DMS 273 (cell line): ENCODE results near the gene POLG2.
A peak's percentile ranks its signal among the peaks of the same experiment; 100 is the strongest.
"Not testable (repeated sequence)": the region's sequence is repeated elsewhere in the genome, so short reads cannot be mapped to it uniquely, and the experiment has no call there.

Source experiments
- DNase-seq: peaks from one replicate; lab custom pipeline; 2025; ENCODE audit not compliant: unreplicated experiment; lab: John Stamatoyannopoulos, UW

Gene POLG2

GRCh38 chr17:64506201-64506575, 9.3 kb upstream of the POLG2 start, which contains the start of gene DDX5:
Gene DDX5, minus strand, starts transcription at chr17:64506289. Its CDS starts 170 bp downstream, at chr17:64506119.
- peak; percentile 99 for DNase-seq

DNA sequence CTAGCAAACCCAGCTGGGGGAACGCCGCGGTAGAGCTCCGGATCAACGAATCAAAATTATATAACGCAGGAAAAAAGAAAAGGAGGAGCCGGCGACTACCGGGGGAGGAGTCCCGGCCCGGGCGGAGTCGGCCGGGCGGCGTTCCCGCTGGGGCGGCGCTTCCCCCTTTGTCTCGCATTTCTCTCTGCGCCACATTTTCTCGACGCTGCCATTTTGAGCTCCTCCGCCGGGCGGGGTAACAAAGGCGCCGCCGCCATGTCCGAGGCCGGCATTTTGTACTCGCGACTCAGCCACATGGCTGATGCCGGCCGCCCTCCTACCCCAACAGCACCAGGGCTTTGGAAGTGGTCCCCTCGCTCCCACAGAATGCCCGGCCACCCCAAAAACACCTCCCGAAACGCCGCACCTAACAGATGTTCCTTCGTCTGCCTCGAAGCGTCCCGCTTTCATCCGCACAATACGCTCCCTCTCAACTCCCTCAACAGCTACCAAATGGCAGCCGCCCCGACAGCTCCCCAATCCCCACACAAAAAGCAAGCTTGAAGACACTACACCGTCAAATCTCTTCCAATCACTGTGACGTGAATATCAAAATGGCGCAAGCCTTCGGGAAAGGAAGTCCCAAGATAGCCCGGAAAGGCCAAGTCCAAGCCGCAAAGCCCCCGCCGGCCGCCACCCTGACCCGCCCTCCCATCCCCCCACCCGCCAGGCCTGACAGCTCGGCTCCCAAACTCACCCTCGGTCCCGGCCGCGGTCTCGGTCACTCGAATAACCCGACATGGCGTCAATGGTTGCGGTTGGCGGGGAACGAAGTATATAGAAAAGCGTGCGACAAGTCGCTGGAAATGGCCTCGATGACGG, 8.7 kb upstream of the POLG2 start:
- peak; percentile 92 for DNase-seq

DNA sequence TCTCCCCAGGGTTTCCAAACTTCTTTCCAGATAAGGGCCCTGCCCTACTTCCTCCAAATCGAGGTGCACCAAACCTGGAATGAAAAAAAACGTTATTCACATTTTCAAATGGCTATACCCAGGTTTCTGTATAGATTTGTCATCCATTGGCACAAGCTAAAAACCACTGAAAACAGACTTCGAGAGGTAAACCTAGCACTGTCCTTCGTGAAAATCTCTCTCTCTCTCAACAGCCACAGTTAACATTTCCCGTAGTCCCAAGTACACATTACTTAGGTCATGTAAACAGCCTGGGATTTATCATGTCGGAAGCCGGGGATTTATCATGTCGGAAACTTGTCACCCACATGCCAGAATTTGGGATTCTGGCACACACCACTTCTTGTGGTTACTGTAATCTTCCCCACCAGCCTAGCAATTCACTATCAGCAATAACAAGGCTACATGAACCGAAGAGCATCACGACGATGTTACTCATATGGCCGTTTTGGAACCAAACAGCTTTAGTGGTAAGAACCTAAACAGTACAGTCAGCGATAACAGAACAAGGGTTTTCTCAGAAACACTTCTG, 8.0 kb upstream of the POLG2 start:
- peak; percentile 36 for DNase-seq

GRCh38 chr17:64503821-64504768, 7.2 kb upstream of the POLG2 start:
- no peak for DNase-seq

GRCh38 chr17:64503341-64503740, 6.5 kb upstream of the POLG2 start:
- DNase-seq = no peak

DNA sequence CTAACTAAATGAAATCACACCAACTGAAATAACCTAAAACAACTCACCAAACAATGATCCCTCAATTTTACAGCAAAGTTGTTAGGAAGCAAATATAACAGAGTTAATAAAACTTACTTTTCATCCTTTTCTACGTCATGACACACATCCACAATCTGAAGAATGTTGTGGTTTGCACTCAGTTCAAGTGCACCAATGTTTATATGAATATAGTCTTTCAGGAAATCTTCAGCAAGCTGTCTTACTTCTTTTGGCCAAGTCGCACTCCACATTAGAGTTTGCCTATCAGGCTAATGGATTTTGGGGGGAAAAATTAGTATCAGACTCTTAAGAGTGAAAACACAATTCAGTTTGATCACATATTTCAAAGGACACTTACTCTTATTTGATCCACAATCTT, 6.0 kb upstream of the POLG2 start:
- DNase-seq = no peak

GRCh38 chr17:64502021-64502420, 5.2 kb upstream of the POLG2 start:
- DNase-seq = no peak

- peak; percentile 43 for DNase-seq
These were observed 4.3 kb upstream of the POLG2 start for GRCh38 chr17:64500862-64501765.

DNA sequence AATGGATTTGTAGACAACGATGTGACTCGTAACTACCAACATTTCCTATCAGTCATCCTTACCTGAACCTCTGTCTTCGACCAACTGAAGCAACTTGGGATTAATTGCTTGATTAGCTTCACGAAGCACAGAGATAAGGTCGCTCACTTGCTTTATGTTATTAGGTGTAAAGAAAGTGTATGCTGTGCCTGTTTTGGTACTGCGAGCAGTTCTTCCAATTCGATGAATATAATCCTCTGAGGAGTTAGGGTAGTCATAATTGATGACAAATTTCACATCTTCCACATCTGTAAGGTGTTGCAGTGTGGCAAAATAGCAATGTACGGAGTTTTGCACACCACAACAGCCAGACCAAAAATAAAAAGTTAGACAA, 3.6 kb upstream of the POLG2 start:
- no peak for DNase-seq

DNA sequence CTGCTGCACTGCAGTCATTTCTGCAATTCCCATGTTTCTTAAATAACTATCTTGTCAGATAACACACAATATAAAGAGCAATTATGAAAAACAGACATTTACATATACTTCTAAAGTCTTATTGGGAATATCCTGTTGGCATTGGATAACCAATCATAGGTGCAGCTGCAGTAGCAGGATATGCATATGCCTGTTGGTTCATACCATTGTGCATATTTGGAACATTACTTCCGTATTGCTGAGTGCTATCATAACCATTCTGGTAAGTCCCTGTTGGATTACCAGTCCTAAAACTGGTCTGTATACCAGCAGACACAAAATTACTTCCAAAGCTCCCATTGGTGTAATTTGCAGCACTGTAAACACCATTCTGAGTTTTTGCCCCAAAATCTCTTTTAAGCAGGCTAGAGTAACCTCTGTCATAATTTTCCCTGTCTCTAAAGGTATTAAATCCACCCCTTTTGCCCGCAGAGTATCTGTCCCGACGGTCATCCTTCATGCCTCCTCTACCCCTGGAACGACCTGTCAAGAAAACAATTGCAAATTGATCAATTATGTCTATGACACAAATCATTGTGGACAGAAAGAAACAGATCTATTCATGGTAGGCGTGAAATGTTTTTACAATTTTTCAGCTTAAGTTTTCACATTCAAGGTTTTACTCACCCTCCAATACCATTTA, 3.1 kb upstream of the POLG2 start:
- peak; percentile 37 for DNase-seq

DNA sequence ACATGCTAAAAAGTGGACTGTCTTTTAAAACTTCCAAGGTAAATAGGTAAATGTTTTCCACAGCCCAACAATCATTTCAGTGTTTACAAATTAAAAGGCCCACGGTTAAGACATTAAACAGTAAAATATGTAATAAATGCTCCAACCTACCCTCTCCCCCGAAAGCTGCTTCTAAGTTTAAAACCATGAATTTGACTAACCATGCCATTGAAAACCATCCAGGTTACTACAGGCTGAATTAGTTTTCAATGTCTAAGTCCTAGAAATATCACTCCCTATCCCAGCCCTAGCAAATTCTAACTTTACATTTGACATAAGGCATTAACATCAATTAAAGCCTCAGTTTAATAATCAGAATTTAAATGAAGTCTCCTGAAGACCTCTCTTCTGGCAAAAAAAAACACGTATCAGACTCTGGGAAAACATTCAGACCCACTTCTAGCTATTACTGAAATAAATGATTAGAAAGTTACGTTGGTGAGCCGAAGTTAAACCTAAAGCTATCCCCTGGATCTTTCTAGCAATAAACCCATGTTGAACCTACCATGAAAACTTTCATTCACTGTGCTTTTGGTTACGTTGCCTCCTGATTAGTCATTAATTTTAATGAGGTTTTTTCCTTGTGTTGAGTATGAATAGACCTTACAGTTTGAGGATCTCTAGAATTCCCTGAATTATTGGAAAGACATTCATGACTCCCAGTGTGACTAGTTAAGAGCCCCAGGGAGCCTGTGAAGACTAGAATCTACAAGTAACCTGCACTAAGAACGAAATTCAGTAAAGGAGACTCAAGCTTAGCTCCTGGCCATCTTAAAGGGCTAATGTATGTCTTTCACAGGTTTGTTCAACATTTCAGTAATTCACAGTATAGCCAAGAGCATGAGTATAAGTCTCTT, 1.7 kb upstream of the POLG2 start:
- DNase-seq = peak; percentile 57

DNA sequence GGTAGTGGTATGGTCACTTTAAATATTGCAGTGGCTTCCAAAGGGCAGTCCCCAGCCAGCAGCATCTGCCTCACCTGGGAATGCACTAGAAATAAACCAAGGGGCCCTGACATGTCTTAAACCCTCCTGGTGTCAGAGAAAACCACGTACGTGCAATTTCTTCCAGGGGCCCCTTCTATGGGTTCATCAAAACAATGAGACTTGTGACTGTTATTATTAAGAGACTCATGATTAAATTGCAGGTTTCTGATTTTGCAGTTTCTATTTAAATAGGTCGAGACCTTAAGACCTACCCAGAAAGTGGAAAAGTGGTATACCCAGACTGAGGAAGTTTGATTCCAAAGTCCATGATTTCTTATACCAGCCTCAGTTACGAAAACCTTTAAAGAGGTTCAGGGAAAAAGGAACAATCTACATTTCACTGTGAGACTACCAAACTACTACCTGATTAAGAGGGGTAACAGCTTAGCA, 746 bp upstream of the POLG2 start:
- DNase-seq = no peak

DNA sequence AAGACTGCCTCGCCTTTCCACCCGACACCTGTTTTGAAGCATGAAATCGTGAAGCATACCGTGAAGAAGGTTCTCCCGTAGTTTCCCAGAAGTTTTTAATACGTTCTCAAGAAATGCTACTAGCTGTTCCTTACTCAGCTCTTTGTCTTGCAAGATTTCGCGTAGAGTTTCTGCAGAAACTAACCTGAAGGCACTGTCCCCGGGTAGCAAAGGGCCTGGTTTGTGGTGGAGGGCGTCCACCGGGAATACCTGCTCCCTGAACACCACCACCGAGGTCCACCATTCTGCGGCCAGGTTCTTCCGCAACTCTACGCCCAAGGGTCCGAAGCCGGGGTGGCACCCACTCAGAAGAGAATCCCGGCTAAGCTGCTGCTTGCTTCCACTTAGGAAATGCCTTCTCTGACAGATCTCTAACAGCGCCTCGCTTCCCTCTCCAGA, 487 bp downstream of the POLG2 start:
- DNase-seq = no peak

GRCh38 chr17:64495300-64495699, 1.6 kb downstream of the POLG2 start:
- not testable (repeated sequence) for DNase-seq

DNA sequence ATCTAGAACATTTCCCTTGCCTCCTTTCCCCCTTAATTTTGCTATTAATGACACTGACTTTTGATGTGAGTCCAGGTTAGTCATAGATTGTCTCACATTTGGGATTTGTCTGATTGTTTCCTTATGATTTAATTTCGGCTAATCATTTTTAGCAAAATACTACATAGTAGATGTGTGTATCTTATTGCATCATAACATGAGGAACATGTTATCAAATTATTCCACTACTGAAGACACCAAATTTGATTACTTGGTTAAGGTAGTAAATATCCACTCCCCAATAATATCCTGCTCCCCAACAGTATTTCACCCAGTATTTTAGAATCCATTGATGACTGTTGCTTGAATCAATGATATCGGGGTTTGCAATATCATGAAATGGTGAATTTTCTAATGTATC, 2.7 kb downstream of the POLG2 start:
- no peak for DNase-seq

DNA sequence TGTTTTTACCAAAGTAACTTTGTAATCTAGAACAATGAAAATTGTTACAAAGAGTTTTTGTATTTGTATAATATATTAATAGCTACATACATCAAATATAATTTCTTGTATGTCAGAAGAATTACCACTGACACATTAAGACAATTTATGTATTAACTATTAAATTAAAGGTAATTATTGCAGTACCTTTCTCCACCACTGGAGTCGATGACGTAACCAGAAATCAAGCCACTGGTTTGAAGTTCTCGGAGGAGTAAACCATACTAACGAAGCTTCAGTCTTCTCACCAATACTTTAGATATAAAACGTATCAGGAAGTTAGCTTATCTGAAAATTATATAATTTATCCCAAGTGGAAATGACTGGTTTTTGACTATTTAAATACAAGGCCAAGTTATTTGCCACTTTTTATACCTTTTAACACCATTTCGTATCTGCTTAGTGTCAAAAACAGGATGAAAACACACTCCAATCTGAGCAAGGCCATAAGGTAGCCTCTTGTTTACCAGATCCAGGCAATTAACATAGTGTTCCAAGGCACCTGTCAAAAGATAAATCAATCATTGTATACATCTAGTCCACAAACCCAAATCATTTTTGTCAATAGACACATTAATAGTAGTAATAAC, 4.3 kb downstream of the POLG2 start:
- DNase-seq = peak; percentile 52

- no peak for DNase-seq
These were observed 4.9 kb downstream of the POLG2 start for GRCh38 chr17:64491994-64492393.
